ENCODE data around the gene MAP1LC3C. TPM values are rescaled to one million over a fixed set of nuclear protein-coding genes. Genes with fewer than 3 reads are reported as not detected.
A peak's percentile ranks its signal among the peaks of the same experiment; 100 is the strongest.

Gene MAP1LC3C
- 10 to 100 TPM in 9 of 12 donors, 1 to 10 TPM in 1, not detected in 2; 6.2 to 31.1 (median 13.3) TPM for polyA plus RNA-seq (ENCODE audit: insufficient read length in 12 of 12)
- long read RNA-seq, donor 1: 0 reads
- long read RNA-seq, donor 2, transcript MAP1LC3C-201 (4 exons, 1,182 nt): major isoform, 21 of 21 reads
- long read RNA-seq, donor 2, partial matches to known transcripts: 0 of 21 reads
- long read RNA-seq, donor 2, other reads (novel, unspliced or antisense): 0 of 21 reads
- long read RNA-seq, donor 3, partial matches to known transcripts: 0 of 4 reads
- long read RNA-seq, donor 3, other reads (novel, unspliced or antisense): 0 of 4 reads
- long read RNA-seq, donor 4, transcript MAP1LC3C-201 (4 exons, 1,182 nt): major isoform, 5 of 19 reads
- long read RNA-seq, donor 4, partial matches to known transcripts: 14 of 19 reads
- long read RNA-seq, donor 4, other reads (novel, unspliced or antisense): 0 of 19 reads
- long read RNA-seq, donor 5, transcript MAP1LC3C-201 (4 exons, 1,182 nt): major isoform, 7 of 7 reads
- long read RNA-seq, donor 5, partial matches to known transcripts: 0 of 7 reads
- long read RNA-seq, donor 5, other reads (novel, unspliced or antisense): 0 of 7 reads
- long read RNA-seq, donor 6, partial matches to known transcripts: 0 of 1 reads
- long read RNA-seq, donor 6, other reads (novel, unspliced or antisense): 0 of 1 reads
- long read RNA-seq, donor 7: 0 reads
- long read RNA-seq, donor 8, transcript MAP1LC3C-201 (4 exons, 1,182 nt): major isoform, 10 of 10 reads
- long read RNA-seq, donor 8, partial matches to known transcripts: 0 of 10 reads
- long read RNA-seq, donor 8, other reads (novel, unspliced or antisense): 0 of 10 reads
- long read RNA-seq, donor 9, partial matches to known transcripts: 0 of 4 reads
- long read RNA-seq, donor 9, other reads (novel, unspliced or antisense): 0 of 4 reads
- long read RNA-seq, donor 10, partial matches to known transcripts: 0 of 3 reads
- long read RNA-seq, donor 10, other reads (novel, unspliced or antisense): 0 of 3 reads
- long read RNA-seq, donor 11, transcript MAP1LC3C-201 (4 exons, 1,182 nt): major isoform, 10 of 10 reads
- long read RNA-seq, donor 11, partial matches to known transcripts: 0 of 10 reads
- long read RNA-seq, donor 11, other reads (novel, unspliced or antisense): 0 of 10 reads

DNA sequence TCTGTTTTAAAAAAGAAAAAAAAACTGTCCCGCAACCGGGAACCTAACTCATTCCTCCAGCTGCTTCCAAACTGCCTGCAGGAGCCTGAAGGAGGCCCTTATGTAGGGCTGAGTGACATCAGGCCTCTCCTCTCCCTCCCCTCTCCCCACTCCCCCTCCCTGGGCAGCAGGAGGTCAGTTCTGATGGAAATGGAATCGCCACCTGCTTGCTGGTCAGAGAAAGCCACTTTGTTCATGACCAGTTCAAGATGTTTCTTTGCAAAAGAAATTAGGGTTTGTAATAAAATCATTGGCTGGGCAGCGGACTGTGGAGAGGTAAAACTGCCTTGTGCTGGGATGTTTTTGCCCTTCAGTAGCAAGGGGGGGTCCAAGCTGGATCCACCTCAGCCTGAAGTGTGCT, at the start of gene MAP1LC3C:
TSS of gene MAP1LC3C (minus strand) at position 73 of the 400 bp plus-strand sequence. CDS start 90 bp downstream, outside the sequence.
- DNase-seq: no peak

GRCh38 chr1:242043165-242043564, 44.3 kb upstream of the MAP1LC3C start:
- DNase-seq: no peak

GRCh38 chr1:242034392-242034791, 35.5 kb upstream of the MAP1LC3C start:
- no peak for DNase-seq

DNA sequence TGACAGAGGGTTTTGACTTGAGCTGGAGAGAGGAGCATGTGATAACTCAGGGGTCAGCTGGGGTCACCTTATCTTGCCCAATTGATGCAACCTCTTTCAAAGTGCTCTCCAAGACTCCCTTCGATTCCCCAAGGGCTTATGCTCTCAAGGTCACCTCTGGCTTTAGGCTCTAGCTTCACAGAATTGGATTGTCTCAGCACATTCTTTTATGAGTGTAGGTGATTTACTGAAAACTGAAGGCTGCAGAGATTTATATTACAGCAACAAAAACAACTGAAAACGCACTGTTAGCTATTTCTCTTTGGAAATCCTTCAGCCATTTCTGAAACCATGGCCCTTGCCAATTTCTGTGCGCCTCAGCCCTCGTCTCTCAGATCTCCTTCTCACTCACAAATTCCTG, 34.5 kb upstream of the MAP1LC3C start:
- DNase-seq: peak; percentile 21

- no peak for DNase-seq
These were observed 31.2 kb upstream of the MAP1LC3C start for GRCh38 chr1:242030071-242030470.

- no peak for DNase-seq
These were observed 26.8 kb upstream of the MAP1LC3C start for GRCh38 chr1:242025681-242026080.

DNA sequence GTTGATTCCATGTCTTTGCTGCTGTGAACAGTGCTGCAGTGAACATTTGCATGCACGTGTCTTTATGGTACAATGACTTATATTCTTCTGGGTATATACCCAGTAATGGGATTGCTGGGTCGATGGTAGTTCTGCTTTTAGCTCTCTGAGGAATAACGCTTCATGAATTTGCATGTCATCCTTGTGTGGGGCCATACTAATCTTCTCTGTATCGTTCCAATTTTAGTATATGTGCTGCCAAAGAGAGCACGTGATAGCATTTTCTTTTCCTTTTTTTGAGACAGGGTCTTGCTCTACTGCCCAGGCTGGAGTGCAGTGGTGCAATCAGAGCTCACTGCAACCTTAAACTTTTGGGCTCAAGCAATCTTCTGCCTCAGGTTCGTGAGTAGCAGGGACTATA, 24.9 kb upstream of the MAP1LC3C start:
- no peak for DNase-seq

DNA sequence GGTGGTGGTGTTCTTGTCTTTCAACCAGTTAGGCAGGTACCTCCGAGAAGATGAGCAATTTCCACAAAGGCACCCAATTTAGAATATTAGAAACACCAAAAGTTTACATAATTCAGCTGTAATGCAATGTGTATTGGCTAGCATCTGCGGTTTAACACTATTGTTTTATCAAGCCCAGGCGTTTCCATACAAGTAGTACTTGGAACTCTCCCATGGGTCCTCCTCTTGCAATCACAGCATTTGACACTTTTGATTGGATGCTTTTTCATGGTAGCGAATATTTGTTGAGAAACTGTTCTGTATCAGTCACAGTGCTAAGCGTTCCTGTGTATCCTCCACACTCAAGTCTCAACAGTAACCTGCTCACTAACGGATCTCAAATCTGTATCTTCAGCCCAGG, 20.1 kb upstream of the MAP1LC3C start:
- DNase-seq: no peak

DNA sequence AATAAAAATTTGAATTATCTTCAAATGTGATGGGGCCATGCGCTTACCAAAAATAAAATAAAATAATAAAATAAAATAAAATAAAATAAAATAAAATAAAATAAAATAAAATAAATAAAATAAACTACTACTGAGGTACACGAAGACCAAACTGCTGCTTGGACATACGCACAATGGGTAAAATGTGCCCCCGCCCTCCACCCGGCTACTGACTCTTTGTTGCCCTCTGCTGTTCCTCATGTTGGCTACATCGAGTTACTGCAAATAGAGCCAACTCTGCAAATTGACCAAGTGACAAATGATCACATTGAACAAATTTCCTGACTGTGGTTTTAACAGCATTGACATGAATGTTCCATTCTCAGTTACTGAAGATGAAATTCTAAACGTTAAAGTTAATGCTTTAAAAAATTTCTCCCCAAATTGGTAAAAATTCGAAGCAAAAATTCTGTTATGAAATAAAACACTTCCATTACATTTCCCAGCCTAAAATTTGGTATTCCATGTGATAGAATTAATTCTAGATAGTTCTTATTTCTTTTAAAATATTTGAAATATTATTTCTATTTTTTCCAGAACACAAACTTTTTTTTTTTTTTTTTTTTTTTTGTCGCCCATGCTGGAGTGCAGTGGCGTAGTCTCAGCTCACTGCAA, 18.8 kb upstream of the MAP1LC3C start:
- DNase-seq: peak; percentile 52

DNA sequence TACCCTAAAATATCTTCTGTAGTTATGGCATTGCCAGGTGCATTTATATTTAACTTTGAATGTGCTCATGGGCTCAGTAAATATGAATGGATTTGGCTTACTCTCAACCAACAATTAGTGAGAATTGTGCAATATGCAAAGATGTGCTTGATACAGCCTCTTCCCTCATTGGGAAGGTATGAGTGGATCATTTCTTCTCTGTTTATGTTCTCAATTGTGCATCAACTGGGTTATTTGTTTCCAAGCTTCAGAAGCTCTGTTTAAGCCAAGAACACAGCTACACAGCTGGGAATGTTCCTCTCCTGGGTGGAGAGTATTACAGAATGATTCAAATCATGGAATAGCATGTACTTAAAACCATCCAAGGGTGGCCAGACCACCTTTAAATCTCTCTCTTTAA, 17.6 kb upstream of the MAP1LC3C start:
- DNase-seq: no peak

DNA sequence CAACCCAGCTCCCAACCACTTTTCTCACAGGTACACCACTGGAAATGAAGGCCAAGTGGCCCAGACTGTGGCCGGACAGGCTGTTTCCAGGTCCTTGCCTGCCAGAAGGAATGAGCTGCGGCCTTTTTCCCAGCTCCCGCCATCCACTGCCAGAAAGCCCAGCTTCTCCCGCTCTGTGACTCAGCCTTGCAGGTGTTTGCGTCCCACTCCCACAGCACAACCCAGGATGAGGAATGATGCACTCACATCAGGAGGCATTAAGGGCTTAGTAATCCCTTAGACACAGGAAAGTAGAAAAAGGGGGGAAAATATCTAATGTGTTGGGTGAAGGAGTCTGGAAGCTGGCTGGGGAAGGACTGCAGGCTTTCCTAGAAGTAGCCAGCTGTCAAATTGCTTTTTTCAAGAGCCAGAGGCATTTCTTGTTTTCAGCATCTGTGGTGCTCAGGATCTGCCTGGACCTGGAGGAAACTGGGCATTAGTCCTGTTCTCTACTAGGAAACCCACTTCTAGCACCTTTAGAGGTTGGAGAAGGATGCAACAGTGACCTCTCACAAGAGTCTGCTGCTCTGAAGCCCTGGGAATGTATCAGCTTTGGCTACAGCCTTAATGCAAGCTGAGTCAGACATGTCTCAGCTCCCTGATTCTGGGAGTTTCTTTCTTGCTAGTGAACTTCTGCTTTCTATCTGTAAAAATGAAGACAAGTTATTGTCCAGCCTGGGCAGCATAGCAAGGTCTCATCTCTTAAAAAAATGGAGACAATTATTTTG, 13.2 kb upstream of the MAP1LC3C start:
- DNase-seq: peak; percentile 64

GRCh38 chr1:242008826-242009495, 10.1 kb upstream of the MAP1LC3C start:
- DNase-seq: peak; percentile 47

DNA sequence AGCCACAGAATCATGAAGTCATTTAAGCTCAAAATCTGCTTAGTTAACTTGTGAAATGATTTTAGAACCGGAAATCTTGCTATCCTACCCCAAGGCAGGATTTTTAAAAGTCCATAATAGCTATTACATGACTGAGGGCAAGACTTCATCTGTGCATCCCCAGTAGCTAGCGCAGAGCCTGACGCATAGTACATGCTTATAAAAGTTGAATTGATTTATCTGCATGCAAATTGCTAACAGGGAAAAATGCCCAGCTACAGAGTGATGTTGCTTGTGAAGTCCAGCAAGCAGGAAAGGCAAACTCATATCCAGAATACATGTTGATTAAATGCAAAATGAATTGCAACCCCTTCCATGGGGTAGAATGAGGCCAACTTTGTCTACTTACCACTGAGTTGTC, 8.1 kb upstream of the MAP1LC3C start:
- DNase-seq: no peak

DNA sequence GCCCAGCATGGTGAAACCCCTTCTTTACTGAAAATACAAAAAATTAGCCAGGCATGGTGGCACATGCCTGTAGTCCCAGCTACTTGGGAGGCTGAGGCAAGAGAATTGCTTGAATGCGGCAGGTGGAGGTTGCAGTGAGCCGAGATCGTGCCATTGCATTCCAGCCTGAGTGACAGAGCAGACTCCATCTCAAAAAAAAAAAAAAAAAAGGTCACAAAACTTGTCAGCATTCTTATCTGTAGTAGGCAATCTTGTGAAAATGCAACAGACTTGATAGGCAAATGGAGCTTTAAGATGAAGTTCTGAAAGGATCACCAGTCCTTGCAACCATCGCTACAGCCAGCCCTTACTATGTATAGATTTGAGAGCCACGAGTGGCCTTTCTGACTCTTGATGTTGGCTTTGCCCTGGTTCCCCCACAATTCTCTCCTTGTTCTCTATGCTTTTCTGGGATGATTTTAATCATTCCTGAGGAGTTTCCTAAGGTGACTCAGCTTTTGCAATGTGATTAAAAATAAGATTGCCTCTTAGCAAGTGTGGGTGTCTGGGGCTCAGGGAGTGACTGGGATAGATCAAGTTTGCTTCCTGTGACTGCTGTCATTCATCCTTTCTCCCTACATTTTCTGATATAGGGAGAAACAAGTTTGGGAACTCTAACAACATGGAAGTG, 7.1 kb upstream of the MAP1LC3C start:
- DNase-seq: no peak

- DNase-seq: no peak
These were observed 6.0 kb upstream of the MAP1LC3C start for GRCh38 chr1:242004751-242005495.

DNA sequence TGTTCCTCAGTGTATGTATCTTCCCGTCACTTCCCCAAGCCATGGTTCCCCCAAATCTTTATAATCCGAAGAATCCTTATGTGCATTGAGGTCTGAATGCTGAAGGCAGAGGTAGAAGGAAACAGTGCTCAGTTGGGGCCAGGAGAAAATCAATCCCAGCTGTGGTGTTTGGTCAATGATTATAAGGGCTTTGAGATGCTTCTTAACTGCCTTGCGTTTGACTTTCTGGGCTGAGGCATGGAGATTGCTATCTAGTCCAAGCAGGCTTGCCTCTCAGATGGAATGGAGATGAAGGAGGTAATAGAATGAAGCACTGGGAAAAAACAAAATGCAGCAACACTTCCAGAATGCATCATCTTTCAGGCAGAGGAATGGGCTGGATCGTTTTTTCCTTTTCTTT, 3.6 kb upstream of the MAP1LC3C start:
- peak; percentile 51 for DNase-seq

DNA sequence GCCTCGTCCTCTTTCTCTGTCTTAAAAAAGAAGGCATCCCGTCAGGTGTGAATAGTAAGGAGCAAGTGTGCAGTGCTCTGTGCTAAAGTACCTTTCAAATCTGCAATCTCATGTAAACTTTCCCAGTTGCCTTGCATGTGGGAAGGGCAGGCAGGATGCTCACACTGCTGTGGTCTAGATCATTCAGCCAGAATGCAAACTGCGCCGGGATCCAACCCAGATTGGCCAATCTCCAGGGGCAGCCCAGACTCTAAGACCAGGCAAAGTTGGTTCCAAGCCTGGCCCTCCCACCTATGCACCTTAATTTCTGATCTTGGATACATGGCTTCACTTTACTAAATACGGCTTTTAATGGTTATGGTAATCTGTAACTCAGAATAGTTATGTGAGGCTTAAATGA, 3.2 kb upstream of the MAP1LC3C start:
- DNase-seq: no peak

DNA sequence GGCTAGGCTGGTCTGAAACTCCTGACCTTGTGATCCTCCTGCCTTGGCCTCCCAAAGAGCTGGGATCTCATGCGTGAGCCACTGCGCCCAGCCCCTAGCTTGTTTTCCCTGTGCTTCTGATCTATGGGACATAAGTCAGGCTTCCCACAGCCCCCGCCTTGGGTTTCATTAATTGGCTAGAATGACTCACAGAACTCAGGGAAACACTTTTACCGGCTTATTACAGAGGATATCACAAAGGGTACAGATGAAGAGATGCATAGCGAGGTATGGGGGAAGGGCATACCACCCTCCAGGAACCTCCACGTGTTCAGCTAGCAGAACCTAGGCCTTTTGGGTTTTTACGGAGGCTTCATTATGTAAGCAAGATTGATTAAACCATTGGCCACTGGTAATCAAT, 1.5 kb upstream of the MAP1LC3C start:
- DNase-seq: no peak

GRCh38 chr1:241998412-241998921, 431 bp downstream of the MAP1LC3C start:
- peak; percentile 89 for DNase-seq

Measured in muscle of arm (tissue), 14 donors.